Smooth muscle cell (in vitro differentiated cells): ENCODE results near the gene DPAGT1. TPM values are rescaled to one million over a fixed set of nuclear protein-coding genes. Genes with fewer than 3 reads are reported as not detected.

Experiments used
- DNase-seq: peaks from one replicate; lab custom pipeline; 2025; ENCODE audit not compliant: unreplicated experiment; lab: John Stamatoyannopoulos, UW
- H2AFZ ChIP-seq: fragments of 200-600 bp; sonication (generic); 2 replicates; pipeline ENCODE4 v1.6.0; 2016; ENCODE audit warnings: antibody characterized with exemption, low read depth, mild to moderate bottlenecking
- H3F3A ChIP-seq: fragments of 200-600 bp; sonication (generic); 2 replicates; pipeline ENCODE4 v1.6.0; 2017; ENCODE audit warnings: antibody characterized with exemption, low read depth
- H3K27ac ChIP-seq: fragments of 200-600 bp; sonication (generic); 2 replicates; pipeline ENCODE4 v1.5.1; 2016; ENCODE audit warnings: low read depth, mild to moderate bottlenecking
- H3K27me3 ChIP-seq: fragments of 200-600 bp; sonication (generic); 2 replicates; pipeline ENCODE4 v1.6.1; 2016; ENCODE audit warnings: low read depth, mild to moderate bottlenecking
- H3K36me3 ChIP-seq: fragments of 200-600 bp; sonication (generic); 2 replicates; pipeline ENCODE4 v1.5.1; 2016; ENCODE audit warnings: low read depth
- H3K4me1 ChIP-seq: fragments of 200-600 bp; sonication (generic); 2 replicates; pipeline ENCODE4 v1.5.1; 2016; ENCODE audit warnings: low read depth
- H3K4me2 ChIP-seq: fragments of 200-600 bp; sonication (generic); 2 replicates; pipeline ENCODE4 v1.6.0; 2016; ENCODE audit warnings: mild to moderate bottlenecking
- H3K4me3 ChIP-seq: fragments of 200-600 bp; sonication (generic); 2 replicates; pipeline ENCODE4 v1.5.1; 2016; ENCODE audit warnings: mild to moderate bottlenecking
- H3K79me2 ChIP-seq: fragments of 200-600 bp; sonication (generic); 2 replicates; pipeline ENCODE4 v1.6.0; 2016; ENCODE audit warnings: low read depth, mild to moderate bottlenecking
- H3K9ac ChIP-seq: fragments of 200-600 bp; sonication (generic); 2 replicates; pipeline ENCODE4 v1.6.0; 2016; ENCODE audit warnings: low read depth
- H3K9me3 ChIP-seq: fragments of 200-600 bp; sonication (generic); replicated peaks from 2 replicates; pipeline ENCODE4 v1.5.1; 2016; ENCODE audit warnings: low read depth
- H4K20me1 ChIP-seq: fragments of 200-600 bp; sonication (generic); 2 replicates; pipeline ENCODE4 v1.6.0; 2016; ENCODE audit warnings: low read depth
- WGBS: methylation state at CpG from one replicate; pipeline ENCODE4 v1.1.7; 2016; ENCODE audit warnings: low lambda C conversion rate; 5-methylcytosine and 5-hydroxymethylcytosine counted together
- polyA plus RNA-seq: library from polyadenylated mRNA; unstranded; fragments of >200 nt; fragmentation: Nextera tagmentation; extraction: Ambion mirVana; gene quantifications from 2 replicates; pipeline ENCODE4 v1.2.1, GENCODE V29; 2016
- total RNA-seq: library from RNA; depleted of rRNA; stranded (reverse); fragments of >200 nt; gene quantifications from 2 replicates; pipeline ENCODE4 v1.2.3, GENCODE V29; 2014
- TF ChIP-seq, protein P1 (sequence below): fragments of 200-600 bp; sonication (generic); IDR thresholded peaks from 2 replicates; pipeline ENCODE4 v1.5.1; 2017; ENCODE audit warnings: borderline replicate concordance, mild to moderate bottlenecking, antibody characterized with exemption; ENCODE audit not compliant: insufficient read depth, poor library complexity, severe bottlenecking

DPAGT1 gene
- total and polyA plus RNA-seq, 2 experiments from 2014 or later: 40.5 to 73.7 TPM

DNA sequence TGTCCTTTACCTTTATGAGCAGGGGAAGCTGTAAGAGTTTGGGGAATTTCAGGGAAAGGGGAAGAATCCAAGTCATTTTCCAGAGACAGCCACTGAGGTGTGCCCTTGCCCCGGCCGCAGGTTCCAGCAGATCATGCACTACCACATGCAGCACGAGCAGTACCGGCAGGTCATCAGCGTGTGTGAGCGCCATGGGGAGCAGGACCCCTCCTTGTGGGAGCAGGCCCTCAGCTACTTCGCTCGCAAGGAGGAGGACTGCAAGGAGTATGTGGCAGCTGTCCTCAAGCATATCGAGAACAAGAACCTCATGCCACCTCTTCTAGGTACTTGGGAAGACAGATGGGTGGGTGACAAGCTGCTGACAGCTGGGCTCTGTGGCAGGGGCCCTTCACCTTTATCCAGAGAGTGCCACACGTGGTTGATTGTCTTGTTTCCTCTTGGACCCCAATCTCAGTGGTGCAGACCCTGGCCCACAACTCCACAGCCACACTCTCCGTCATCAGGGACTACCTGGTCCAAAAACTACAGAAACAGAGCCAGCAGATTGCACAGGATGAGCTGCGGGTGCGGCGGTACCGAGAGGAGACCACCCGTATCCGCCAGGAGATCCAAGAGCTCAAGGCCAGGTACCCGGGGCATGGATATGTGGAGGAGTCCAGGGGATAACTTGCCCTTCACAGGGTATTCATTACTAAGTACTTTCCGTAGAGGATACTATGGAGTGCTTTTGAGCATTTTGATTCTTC, 22.8 kb downstream of the DPAGT1 start:
- no peak for DNase-seq
- Histone ChIP-seq H3K27me3 (no peaks in the 10 kb centered on the region), H3K9me3 (no peaks in the 10 kb centered on the region), H4K20me1 (no peaks in the 10 kb centered on the region), H3K27ac (no peak overlapping the region), H3K79me2 (no peaks in the 10 kb centered on the region), H3F3A (no peaks in the 10 kb centered on the region), H3K36me3 (peaks cover 5% of the 10 kb centered on the region), H3K9ac (no peak overlapping the region), H2AFZ (no peak overlapping the region), H3K4me3 (no peak overlapping the region), H3K4me1 (no peaks in the 10 kb centered on the region), H3K4me2 (no peak overlapping the region)
- 96% methylated on average over 19 of the region's 19 CpGs for WGBS
- TF ChIP-seq, protein P1, sequence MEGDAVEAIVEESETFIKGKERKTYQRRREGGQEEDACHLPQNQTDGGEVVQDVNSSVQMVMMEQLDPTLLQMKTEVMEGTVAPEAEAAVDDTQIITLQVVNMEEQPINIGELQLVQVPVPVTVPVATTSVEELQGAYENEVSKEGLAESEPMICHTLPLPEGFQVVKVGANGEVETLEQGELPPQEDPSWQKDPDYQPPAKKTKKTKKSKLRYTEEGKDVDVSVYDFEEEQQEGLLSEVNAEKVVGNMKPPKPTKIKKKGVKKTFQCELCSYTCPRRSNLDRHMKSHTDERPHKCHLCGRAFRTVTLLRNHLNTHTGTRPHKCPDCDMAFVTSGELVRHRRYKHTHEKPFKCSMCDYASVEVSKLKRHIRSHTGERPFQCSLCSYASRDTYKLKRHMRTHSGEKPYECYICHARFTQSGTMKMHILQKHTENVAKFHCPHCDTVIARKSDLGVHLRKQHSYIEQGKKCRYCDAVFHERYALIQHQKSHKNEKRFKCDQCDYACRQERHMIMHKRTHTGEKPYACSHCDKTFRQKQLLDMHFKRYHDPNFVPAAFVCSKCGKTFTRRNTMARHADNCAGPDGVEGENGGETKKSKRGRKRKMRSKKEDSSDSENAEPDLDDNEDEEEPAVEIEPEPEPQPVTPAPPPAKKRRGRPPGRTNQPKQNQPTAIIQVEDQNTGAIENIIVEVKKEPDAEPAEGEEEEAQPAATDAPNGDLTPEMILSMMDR: no peak

DNA sequence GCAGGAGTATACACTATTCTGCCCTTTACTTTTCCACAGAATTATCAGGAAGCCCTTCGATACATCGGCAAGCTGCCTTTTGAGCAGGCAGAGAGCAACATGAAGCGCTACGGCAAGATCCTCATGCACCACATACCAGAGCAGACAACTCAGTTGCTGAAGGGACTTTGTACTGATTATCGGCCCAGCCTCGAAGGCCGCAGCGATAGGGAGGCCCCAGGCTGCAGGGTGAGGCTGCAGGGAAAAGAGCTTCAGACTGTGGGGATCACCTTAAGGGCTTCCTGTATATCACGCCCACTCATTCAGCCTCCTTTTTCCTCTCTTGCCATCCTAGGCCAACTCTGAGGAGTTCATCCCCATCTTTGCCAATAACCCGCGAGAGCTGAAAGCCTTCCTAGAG, 23.8 kb downstream of the DPAGT1 start:
- no peak overlapping the region for H3K4me2 ChIP-seq
- H3K36me3 ChIP-seq: peaks cover 5% of the 10 kb centered on the region
- H3K9ac ChIP-seq: no peak overlapping the region
- no peaks in the 10 kb centered on the region for H3K4me1 ChIP-seq
- DNase-seq: no peak
- no peaks in the 10 kb centered on the region for H3F3A ChIP-seq
- TF ChIP-seq, protein P1: no peak
- WGBS: 98% methylated on average over 11 of the region's 11 CpGs
- H3K9me3 ChIP-seq: no peaks in the 10 kb centered on the region
- no peaks in the 10 kb centered on the region for H3K27me3 ChIP-seq
- no peaks in the 10 kb centered on the region for H4K20me1 ChIP-seq
- no peak overlapping the region for H3K27ac ChIP-seq
- H2AFZ ChIP-seq: no peak overlapping the region
- no peaks in the 10 kb centered on the region for H3K79me2 ChIP-seq
- no peak overlapping the region for H3K4me3 ChIP-seq

DNA sequence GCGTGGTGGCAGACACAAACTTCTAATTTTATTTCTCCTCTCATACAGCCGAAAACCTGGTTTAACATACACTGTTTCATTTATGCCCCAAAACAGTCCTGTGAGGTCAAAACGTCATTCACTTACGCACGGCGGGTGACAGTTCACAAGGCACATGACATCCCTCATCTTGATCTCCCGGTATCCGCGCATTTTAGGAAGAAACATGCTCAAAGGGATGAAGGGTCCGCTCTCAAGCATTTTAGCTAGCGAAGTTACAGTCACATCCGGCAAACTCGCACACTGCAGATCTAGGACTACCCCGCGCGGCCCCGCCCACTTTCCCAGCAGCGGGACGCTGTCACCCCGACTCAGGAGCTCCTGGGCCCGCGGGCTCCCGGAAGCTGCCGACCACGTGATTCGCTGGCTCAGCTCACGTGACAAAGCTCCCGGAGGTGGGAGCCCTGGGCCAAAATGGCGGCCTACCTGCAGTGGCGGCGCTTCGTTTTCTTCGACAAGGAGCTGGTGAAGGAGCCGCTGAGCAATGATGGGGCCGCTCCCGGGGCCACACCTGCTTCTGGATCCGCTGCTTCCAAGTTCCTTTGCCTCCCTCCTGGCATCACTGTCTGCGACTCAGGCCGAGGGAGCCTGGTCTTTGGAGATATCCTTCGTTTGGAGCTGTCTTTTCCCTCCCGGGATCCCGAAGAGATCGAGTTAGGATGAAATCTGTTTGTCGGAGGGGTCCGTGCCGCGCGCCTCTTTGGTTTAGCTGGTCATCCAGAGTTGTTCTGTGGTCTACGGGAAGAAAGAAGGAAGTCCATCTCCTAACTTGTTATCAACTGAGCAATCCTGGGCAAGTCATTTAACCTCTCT, 34.1 kb downstream of the DPAGT1 start, which contains the start of gene VPS11:
TSS of gene VPS11 (plus strand) at position 448 of the 852 bp plus-strand sequence. CDS start at position 454, 6 bp downstream.
- peak within 1 kb of the TSS; percentile 72 for H3K4me3 ChIP-seq
- H3K27ac ChIP-seq: peak within 1 kb of the TSS; percentile 68
- no peaks in the 10 kb centered on the region for H3K36me3 ChIP-seq
- no peaks in the 10 kb centered on the region for H3K9me3 ChIP-seq
- peaks cover 18% of the 10 kb centered on the region for H3K79me2 ChIP-seq
- H3K9ac ChIP-seq: peak within 1 kb of the TSS; percentile 88
- TF ChIP-seq, protein P1: no peak
- DNase-seq: peak; percentile 87
- no peaks in the 10 kb centered on the region for H3K27me3 ChIP-seq
- WGBS: 1% methylated on average over 49 of the region's 49 CpGs
- H3F3A ChIP-seq: no peaks in the 10 kb centered on the region
- peak within 1 kb of the TSS; percentile 85 for H3K4me2 ChIP-seq
- peak within 1 kb of the TSS; percentile 100 for H2AFZ ChIP-seq
- H4K20me1 ChIP-seq: no peaks in the 10 kb centered on the region
- H3K4me1 ChIP-seq: no peaks in the 10 kb centered on the region
